Measurements from ENCODE around the gene ELL.

ELL gene

DNA sequence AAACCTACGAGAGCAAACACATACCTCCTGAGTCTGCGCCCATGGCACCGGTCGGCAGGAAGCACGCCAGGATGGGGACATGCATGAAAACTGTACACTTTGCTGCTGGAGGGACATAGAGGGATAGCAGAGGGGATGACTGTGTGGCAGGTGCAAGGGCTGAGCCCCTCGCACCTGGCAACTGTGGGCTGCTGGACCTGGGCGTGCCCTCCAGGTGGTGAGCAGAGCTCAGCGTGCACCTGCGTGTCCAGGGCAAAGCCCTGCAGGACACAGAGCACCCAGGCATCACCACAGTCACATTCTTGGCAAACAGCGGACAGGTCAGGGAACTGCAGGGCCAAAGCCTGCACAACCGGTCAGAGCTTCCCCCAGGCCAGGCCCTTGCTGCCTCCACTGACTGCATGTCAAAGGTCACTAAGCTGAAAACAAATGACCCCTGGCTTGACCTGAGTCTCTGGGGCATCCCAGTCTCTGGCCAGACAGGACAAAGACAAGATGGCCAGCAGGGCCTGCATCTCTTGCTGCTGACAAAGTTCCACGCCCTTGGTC lies 75.0 kb downstream of the ELL start:
- peaks cover 39% of the 10 kb centered on the region for H3K4me1 Mint-ChIP-seq
- peak overlapping the region; percentile 83 for H3K27ac Mint-ChIP-seq
- H3K36me3 Mint-ChIP-seq (ENCODE audit: low read depth), result peaks cover 17% of the 10 kb centered on the region
- H3K9me3 Mint-ChIP-seq, result no peaks in the 10 kb centered on the region
- TF ChIP-seq, protein P1, sequence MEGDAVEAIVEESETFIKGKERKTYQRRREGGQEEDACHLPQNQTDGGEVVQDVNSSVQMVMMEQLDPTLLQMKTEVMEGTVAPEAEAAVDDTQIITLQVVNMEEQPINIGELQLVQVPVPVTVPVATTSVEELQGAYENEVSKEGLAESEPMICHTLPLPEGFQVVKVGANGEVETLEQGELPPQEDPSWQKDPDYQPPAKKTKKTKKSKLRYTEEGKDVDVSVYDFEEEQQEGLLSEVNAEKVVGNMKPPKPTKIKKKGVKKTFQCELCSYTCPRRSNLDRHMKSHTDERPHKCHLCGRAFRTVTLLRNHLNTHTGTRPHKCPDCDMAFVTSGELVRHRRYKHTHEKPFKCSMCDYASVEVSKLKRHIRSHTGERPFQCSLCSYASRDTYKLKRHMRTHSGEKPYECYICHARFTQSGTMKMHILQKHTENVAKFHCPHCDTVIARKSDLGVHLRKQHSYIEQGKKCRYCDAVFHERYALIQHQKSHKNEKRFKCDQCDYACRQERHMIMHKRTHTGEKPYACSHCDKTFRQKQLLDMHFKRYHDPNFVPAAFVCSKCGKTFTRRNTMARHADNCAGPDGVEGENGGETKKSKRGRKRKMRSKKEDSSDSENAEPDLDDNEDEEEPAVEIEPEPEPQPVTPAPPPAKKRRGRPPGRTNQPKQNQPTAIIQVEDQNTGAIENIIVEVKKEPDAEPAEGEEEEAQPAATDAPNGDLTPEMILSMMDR (IDR thresholded peaks at IDR 0.05), result no peak
- no peak overlapping the region for H3K4me3 Mint-ChIP-seq
- H3K27me3 Mint-ChIP-seq (ENCODE audit: low read depth, poor library complexity), result peaks cover 4% of the 10 kb centered on the region
- DNase-seq, result no peak

DNA sequence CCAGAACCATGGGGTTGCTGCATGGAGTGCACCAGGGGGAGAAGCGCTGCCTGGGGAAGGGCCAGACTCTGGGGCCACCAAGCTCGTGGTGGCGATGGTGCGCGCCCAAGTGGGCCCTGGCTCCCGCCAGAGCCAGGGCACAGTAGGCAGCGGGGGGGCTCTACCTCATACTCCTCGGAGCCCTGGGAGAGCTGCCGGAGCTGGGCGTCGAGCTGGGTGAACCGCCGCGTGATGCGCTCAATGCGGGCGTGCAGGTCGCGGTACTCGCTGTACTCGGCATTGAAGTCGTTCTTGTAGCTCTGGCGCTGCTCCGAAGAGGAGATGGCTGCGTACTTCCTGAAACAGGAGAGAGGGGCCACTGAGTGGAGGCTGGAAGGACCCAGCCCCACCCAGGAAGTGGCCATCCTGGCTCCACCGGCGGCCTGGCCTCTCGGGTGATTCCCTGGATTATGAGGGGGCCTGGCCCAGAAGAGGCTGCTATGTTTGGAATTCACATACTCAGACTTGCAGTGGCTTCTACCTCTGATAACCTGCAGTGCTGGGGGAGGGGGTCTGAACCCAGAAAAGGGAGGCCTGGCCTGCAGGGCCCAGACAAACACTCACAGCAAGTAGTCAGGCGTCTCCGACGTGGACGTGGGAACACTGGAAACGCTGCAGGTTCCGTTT lies 75.6 kb downstream of the ELL start:
- H3K9me3 Mint-ChIP-seq, result no peaks in the 10 kb centered on the region
- H3K4me1 Mint-ChIP-seq, result peaks cover 41% of the 10 kb centered on the region
- TF ChIP-seq, protein P1 (IDR thresholded peaks at IDR 0.05), result no peak
- no peak overlapping the region for H3K4me3 Mint-ChIP-seq
- DNase-seq, result no peak
- H3K27ac Mint-ChIP-seq, result no peak overlapping the region
- H3K36me3 Mint-ChIP-seq (ENCODE audit: low read depth), result peaks cover 17% of the 10 kb centered on the region
- peaks cover 4% of the 10 kb centered on the region for H3K27me3 Mint-ChIP-seq (ENCODE audit: low read depth, poor library complexity)

DNA sequence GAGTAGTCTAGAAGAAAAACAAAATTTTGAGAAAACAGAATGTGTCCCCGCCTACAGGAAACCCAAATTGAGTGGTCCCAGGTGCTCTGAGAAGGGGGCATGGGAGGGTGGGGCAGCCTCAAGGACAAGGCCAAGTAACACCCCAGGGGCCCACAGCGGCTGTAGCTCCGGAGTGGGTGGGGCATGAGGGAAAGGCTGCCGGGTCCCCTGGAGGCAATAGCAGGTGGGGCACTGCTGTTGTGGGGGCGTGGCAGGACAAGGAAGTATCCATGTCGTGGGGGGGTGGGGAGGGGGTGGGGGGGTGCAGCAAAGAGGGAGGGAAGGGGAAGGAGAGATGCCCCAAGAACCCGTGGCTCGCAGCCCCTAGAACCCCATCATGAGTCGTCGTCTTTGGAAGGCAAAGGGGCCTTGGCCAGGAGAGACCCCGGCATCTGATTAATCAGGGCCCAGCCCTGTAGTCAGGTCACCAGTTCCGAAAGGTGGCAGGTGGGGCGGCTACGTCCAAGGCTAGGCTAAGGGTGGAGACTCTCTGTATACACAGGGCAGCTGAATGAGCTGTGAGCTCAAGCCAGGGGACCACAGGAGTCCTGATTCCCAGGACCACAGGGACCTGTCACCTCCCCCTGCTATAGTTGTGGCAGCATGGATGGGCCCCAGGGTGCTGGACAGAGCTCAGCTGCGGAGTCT lies 76.5 kb downstream of the ELL start:
- TF ChIP-seq, protein P1 (IDR thresholded peaks at IDR 0.05), result no peak
- H3K9me3 Mint-ChIP-seq, result no peaks in the 10 kb centered on the region

DNA sequence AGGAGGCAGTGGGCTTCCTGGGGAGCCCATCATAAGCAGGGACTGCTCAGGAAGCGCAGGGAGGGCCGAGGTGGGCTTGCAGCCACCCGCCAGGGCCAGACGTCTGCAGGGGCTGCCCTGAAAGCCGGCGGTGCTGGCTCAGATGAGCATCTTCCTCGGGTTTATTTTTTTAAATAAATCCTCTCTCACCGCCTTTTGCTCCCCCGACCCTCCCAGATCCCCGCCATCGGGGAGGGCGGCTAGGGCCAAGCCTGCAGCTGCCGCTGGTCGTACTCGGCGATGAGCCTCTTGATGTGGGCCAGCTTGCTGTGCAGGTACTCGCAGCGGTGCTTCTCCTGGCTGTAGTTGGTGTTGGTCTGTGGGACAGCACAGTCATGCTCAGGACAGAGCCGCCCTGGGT lies 77.4 kb downstream of the ELL start:
- H3K36me3 Mint-ChIP-seq (ENCODE audit: low read depth), result peaks cover 17% of the 10 kb centered on the region
- TF ChIP-seq, protein P1 (IDR thresholded peaks at IDR 0.05), result no peak
- H3K27ac Mint-ChIP-seq, result no peak overlapping the region

More for the DNA sequence above, 76.5 kb downstream of the ELL start:
- H3K36me3 Mint-ChIP-seq (ENCODE audit: low read depth), result peaks cover 17% of the 10 kb centered on the region
- DNase-seq, result no peak
- no peak overlapping the region for H3K4me3 Mint-ChIP-seq
- peaks cover 4% of the 10 kb centered on the region for H3K27me3 Mint-ChIP-seq (ENCODE audit: low read depth, poor library complexity)
- no peak overlapping the region for H3K27ac Mint-ChIP-seq
- H3K4me1 Mint-ChIP-seq, result peaks cover 50% of the 10 kb centered on the region

GRCh38 chr19:18443831-18444230 lies 78.0 kb downstream of the ELL start:
- Mint-ChIP-seq H3K9me3 (no peaks in the 10 kb centered on the region), H3K27me3 (ENCODE audit: low read depth, poor library complexity) (peaks cover 4% of the 10 kb centered on the region), H3K4me1 (peaks cover 65% of the 10 kb centered on the region), H3K4me3 (no peak overlapping the region), H3K27ac (no peak overlapping the region), H3K36me3 (ENCODE audit: low read depth) (peaks cover 16% of the 10 kb centered on the region)
- TF ChIP-seq, protein P1 (IDR thresholded peaks at IDR 0.05), result no peak
- DNase-seq, result no peak

More for the DNA sequence above, 77.4 kb downstream of the ELL start:
- Mint-ChIP-seq H3K4me1 (peaks cover 59% of the 10 kb centered on the region), H3K9me3 (no peaks in the 10 kb centered on the region), H3K4me3 (no peak overlapping the region), H3K27me3 (ENCODE audit: low read depth, poor library complexity) (peaks cover 4% of the 10 kb centered on the region)
- DNase-seq, result no peak
